ENCODE data around the gene ANTKMT.

The ANTKMT gene

DNA sequence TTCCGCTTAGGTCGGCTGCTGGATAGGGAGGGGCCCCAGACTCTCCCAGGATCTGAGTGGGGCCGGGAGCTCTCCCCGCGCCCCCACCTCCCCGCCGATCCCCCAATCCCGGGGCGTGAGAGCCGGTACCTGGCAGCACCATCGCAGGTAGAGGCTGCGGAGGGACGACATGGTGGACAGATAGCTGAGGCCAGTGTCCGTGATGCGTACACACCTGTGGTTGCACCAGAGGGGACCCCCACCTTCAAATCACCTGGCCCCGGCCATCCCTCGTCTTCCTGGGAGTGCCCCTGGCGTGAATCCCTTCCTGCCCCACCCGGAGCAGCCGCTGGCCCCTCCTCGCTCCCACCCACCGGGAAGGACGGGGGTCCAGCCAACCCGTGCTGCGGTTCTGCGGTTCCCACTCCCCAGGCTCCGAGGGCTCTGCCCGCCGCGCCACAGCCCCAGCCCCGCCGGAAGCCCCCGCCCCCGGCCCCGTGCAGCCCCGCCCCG is 26.0 kb upstream of the ANTKMT start:
- no peak overlapping the region for H3K27ac ChIP-seq (replicated peaks)
- no peak for DNase-seq (ENCODE audit: low read depth in 1 of 2, low spot score in 1 of 2)
- TF ChIP-seq SPI1 (IDR thresholded peaks at IDR 0.05; ENCODE audit: borderline replicate concordance, low read depth) (no peak), REST (IDR thresholded peaks at IDR 0.05; ENCODE audit: insufficient replicate concordance, low read depth) (no peak), CTCF (IDR thresholded peaks at IDR 0.05; ENCODE audit: insufficient read depth, low read length) (no peak), GABPA (IDR thresholded peaks at IDR 0.05; ENCODE audit: low read depth) (no peak), POLR2AphosphoS5 (IDR thresholded peaks at IDR 0.05; ENCODE audit: low read depth) (no peak)
- no peak overlapping the region for H3K4me3 ChIP-seq (replicated peaks; ENCODE audit: insufficient read depth, low read length)
- H3K27me3 ChIP-seq (ENCODE audit: insufficient read depth, poor library complexity, severe bottlenecking) = peaks cover 43% of the 10 kb centered on the region

DNA sequence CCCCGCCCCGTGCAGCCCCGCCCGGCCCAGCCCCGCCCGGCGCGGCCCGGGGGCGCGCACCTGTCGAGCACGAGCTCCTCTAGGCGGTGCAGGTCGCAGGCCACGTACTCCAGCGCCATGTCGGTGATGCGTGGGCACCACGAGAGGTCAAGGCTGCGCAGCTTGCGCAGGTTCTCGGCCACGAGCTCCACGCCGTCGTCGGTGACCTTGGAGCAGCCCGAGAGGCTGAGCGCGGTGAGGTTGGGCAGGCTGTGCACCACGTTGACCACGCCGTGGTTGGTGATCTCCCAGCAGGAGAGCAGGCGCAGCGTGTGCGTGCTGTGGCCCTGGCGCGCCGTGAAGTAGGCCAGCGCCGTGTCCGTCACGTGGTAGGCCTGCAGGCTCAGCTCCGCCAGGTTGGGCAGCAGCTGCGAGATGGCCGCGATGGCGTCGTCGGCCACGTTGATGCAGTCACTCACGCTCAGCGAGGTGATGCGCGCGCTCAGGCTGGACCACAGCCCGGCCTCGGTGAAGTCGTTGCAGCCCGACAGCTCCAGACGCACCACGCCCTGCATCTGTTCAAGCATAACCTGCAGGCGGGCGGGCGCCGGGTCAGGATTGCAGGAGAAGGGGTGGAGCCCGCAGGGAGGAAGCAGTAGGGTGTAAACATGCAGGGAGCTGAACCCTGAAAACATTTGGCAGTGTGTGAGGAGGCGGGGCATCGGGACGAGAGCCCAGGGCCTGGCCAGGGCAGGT is 25.4 kb upstream of the ANTKMT start:
- peak overlapping the region; percentile 19 for H3K4me3 ChIP-seq (replicated peaks; ENCODE audit: insufficient read depth, low read length)
- no peak overlapping the region for H3K27ac ChIP-seq (replicated peaks)
- peaks cover 48% of the 10 kb centered on the region for H3K27me3 ChIP-seq (ENCODE audit: insufficient read depth, poor library complexity, severe bottlenecking)
- peak in 1 of 2 experiments; percentile 68 for DNase-seq (ENCODE audit: low read depth in 1 of 2, low spot score in 1 of 2)
- no peak for TF ChIP-seq POLR2AphosphoS5 (IDR thresholded peaks at IDR 0.05; ENCODE audit: low read depth)
- TF ChIP-seq REST (IDR thresholded peaks at IDR 0.05; ENCODE audit: insufficient replicate concordance, low read depth) = no peak
- no peak for TF ChIP-seq CTCF (IDR thresholded peaks at IDR 0.05; ENCODE audit: insufficient read depth, low read length)
- TF ChIP-seq GABPA (IDR thresholded peaks at IDR 0.05; ENCODE audit: low read depth) = no peak
- no peak for TF ChIP-seq SPI1 (IDR thresholded peaks at IDR 0.05; ENCODE audit: borderline replicate concordance, low read depth)

GRCh38 chr16:698911-699671 is 21.9 kb upstream of the ANTKMT start:
- H3K27ac ChIP-seq (replicated peaks) = no peak overlapping the region
- peaks cover 57% of the 10 kb centered on the region for H3K27me3 ChIP-seq (ENCODE audit: insufficient read depth, poor library complexity, severe bottlenecking)
- no peak for DNase-seq (ENCODE audit: low read depth in 1 of 2, low spot score in 1 of 2)
- no peak overlapping the region for H3K4me3 ChIP-seq (replicated peaks; ENCODE audit: insufficient read depth, low read length)
- TF ChIP-seq REST (IDR thresholded peaks at IDR 0.05; ENCODE audit: insufficient replicate concordance, low read depth) (peak; percentile 33), GABPA (IDR thresholded peaks at IDR 0.05; ENCODE audit: low read depth) (no peak)

Measured in HL-60 (cell line).